Astrocyte (in vitro differentiated cells and primary cell): ENCODE results near the gene TMEM132C.

Experiments
- EZH2 ChIP-seq: IDR thresholded peaks from 2 replicates; pipeline ENCODE4 v1.6.1; 2012; ENCODE audit warnings: mild to moderate bottlenecking, low read length, inconsistent platforms; ENCODE audit not compliant: insufficient read depth
- TF ChIP-seq, protein P1 (sequence below): IDR thresholded peaks from 2 replicates; pipeline ENCODE4 v1.5.1; 2011; ENCODE audit warnings: low read depth, mild to moderate bottlenecking, inconsistent platforms, low read length, moderate library complexity; ENCODE audit not compliant: insufficient read depth

- no peak for TF ChIP-seq EZH2
- TF ChIP-seq, protein P1, sequence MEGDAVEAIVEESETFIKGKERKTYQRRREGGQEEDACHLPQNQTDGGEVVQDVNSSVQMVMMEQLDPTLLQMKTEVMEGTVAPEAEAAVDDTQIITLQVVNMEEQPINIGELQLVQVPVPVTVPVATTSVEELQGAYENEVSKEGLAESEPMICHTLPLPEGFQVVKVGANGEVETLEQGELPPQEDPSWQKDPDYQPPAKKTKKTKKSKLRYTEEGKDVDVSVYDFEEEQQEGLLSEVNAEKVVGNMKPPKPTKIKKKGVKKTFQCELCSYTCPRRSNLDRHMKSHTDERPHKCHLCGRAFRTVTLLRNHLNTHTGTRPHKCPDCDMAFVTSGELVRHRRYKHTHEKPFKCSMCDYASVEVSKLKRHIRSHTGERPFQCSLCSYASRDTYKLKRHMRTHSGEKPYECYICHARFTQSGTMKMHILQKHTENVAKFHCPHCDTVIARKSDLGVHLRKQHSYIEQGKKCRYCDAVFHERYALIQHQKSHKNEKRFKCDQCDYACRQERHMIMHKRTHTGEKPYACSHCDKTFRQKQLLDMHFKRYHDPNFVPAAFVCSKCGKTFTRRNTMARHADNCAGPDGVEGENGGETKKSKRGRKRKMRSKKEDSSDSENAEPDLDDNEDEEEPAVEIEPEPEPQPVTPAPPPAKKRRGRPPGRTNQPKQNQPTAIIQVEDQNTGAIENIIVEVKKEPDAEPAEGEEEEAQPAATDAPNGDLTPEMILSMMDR: no peak
Measured at GRCh38 chr12:128365651-128366231, 98.8 kb downstream of the TMEM132C start.
